Activated gamma-delta T cell (primary cell): Measurements from ENCODE around the gene PARG.
"Not testable (repeated sequence)": the region's sequence is repeated elsewhere in the genome, so short reads cannot be mapped to it uniquely, and the experiment has no call there.

Source experiments
- DNase-seq: peaks from one replicate; lab custom pipeline; 2025; lab: John Stamatoyannopoulos, UW
- total RNA-seq, 2 donors: gene quantifications; one replicate each; lab custom pipeline; 2026; lab: John Stamatoyannopoulos, UW

PARG gene
- total RNA-seq: 55.1 to 57.7 reads per million in 2 donors

DNA sequence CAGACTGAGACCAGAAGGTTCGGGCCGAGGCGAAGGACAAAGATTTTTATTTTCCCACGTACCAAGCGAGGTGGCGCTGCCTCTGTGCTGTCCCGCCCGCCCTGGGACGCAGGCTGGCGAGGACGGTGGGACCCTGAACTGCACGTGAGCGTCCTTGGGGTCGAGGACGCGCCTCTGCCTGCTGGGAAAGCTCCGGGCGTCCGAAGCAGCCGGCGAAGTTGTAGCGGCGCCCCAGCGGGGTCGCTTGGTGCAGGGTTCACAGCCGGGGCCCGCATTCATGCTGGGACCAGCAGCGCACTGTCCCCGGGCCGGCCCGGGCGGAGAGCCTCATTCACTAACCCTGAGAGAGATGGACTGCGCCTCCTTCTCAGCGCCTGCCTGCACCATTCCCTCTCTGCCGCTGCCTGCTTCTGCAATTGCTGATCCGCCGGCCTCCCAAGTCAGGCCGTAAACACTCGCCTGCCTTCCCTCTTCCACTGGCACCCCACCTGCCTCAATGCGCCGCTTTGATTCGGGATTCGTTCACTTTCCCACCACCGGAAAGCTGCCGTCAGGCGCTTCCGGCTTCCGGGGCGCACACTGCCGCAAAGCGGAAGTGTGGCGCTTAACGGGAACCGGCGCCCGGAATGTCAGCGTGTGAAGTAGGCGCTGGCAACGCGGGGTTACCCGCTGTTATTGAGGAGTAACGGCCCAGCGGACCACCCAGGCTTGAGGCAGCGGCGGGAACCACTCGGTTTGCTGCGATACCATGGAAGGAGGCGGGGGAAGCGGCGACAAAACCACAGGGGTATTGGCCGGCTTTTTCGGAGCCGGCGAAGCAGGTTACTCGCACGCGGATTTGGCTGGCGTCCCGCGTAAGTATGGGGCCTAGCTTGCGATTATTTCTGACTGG, at the start of gene PARG, which contains the start of gene TIMM23B:
PARG (minus strand) TSS at position 581 of the 892 bp plus-strand sequence; CDS start at position 279, 302 bp downstream.
TIMM23B (plus strand) TSS at position 607 of the 892 bp plus-strand sequence; CDS start at position 749, 142 bp downstream.
- DNase-seq: peak; percentile 61

DNA sequence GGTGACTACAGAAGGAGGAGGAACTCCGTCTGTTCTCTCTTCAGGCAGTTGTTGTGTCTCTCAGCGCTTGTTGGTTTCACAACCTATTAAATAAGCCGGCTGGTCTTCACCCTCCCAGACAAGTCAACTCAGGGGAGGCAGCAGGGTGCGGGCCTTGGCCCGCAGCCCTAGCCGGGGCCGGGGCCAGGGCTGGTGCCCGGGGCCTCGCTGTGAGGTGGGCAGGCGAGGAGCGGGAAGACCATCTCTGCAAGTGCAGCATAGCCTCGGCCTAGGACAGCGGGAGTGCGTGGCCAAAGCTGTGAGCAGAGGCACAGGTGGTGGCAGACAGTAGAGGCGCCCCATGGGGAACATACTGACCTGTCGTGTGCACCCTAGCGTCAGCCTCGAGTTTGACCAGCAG, 46.5 kb upstream of the PARG start, which contains the start of gene AGAP6:
AGAP6 (plus strand) TSS at position 31 of the 400 bp plus-strand sequence; CDS start at position 341, 310 bp downstream.
- not testable (repeated sequence) for DNase-seq

DNA sequence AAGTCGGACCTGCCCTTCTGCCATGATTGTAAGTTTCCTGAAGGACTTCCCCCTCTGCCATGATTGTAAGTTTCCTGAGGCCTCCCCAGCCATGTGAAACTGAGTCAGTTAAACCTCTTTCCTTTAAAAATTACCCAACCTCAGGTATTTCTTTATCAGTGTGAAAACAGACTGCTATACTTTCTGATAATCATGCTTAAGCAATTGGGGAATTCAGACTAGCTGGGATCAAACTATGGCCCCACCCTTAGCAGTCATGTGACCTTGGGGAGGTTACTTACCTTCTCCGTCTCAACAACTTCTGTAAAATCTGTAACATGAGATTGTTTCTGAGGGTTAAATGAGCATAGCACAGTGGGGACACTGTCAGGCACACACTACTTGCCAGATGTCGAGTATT, 45.4 kb upstream of the PARG start:
- not testable (repeated sequence) for DNase-seq

DNA sequence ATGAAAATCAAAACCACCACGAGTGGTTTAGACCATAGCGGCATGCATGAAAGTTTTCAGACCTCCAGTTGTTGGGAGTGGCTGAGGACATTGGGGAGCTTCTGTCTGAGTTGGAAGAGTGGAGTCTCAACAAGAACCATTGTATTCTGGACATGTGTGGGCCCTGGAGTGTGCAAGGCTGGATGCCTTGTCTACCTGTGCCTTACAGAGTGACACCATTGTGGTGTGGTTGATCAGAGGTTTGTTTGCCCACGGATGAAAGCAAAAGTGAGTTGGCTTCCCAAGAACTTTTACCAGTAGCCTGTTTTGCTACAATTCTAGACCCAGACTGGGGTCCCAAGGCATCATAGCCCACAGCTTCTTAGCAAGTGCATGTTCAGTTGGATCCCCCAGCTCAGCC, 35.9 kb upstream of the PARG start:
- DNase-seq: not testable (repeated sequence)

DNA sequence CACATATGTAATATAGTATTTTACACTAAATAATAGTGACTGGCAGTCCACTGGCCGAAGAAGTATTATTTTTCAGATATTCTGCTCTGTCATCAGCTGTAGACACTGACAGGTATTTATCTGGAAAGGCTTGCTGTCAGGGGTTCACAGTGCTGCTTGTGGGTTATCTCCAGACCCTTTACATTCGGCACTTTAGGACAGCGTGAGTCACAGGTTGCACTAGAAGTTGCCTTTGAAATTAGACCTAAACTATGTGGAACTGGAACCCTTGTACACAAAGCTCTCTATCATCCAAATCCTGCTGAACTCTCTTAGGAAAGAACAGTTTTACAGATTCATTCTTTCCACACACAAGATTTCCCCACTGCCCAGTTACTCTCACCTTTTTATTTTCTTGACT, 30.3 kb upstream of the PARG start:
- DNase-seq: not testable (repeated sequence)

DNA sequence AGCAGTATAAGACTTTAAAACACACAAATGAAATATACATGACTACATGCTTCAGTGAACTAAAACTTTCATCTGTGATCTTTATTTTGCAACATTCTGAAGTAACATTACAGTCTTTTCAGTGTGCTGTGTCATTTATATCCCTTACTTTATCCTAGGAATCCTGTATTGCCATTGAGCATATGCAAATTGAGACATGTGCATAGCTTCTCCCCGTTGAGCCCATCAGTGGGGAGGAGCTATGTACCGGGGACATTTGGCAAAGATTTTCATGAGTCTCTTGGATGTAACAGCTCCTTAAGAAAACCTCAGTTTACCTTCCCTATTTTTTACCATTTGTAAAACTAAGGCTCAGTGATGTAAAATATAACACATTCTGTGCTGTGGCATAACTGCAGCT, 29.6 kb upstream of the PARG start:
- not testable (repeated sequence) for DNase-seq

DNA sequence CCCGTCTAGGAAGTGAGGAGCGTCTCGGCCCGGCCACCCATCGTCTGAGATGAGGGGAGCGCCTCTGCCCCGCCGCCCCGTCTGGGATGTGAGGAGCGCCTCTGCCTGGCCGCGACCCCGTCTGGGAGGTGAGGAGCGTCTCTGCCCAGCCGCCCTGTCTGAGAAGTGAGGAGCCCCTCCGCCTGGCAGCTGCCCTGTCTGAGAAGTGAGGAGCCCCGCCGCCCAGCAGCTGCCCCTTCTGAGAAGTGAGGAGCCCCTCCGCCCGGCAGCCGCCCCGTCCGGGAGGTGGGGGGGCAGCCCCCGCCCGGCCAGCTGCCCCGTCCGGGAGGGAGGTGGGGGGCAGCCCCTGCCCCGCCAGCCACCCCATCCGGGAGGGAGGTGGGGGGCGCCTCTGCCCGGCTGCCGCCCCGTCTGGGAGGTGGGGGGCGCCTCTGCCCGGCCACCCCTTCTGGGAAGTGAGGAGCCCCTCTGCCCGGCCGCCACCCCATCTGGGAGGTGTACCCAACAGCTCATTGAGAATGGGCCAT, 28.6 kb upstream of the PARG start:
- peak; percentile 11 for DNase-seq

DNA sequence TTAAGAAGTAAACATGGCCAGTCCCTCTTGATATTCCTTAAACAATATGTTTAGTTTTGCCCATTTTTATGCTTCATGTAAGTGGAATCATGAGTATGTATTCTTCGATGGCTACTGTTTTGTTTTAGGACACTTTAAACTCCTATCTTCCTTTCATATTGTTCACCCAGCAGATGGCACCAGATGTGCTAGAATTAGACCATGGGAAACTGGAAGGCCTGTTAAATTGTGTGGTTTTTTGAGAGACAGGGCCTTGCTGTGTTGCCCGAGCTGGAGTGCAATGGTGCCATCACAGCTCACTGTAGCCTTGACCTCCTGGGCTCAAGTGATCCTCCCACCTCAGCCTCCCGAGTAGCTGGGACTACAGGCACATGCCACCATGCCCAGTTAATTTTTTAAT, 11.3 kb upstream of the PARG start:
- not testable (repeated sequence) for DNase-seq

DNA sequence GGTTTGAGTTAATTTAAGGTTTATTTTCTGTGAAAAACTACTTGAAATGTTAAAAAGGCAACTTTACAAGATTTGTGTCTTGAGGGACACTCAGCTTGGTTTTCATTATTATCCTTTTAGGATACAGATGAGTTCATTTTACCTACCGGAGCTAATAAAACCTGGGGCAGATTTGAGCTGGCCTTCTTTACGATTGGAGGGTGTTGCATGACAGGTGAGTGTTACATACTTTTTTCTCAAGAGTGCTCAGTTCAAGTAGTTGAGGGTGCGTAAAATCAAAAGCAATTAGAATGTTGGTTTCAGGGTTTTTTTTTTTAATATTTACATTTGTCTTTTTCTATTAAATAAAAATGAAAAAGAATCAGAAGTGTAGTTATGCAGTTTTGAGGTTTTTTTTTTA, 10.2 kb upstream of the PARG start:
- not testable (repeated sequence) for DNase-seq

DNA sequence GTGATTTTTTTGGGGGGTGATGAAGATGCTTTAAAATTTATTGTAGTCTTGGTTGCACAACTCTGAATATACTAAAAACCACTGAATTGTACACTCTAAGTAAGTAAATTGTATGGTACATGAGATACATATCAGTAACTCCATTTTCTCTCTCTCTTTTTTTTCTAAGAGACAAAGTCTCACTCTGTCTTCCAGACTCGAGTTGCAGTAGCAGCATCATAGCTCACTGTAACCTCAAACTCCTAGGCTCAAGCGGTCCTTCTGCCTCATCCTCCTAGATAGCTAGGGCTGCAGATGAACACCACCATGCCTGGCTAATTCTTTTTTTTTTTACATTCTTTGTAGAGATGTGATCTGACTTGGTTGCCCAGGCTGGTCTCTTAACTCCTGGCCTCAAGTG, 6.9 kb upstream of the PARG start:
- not testable (repeated sequence) for DNase-seq

DNA sequence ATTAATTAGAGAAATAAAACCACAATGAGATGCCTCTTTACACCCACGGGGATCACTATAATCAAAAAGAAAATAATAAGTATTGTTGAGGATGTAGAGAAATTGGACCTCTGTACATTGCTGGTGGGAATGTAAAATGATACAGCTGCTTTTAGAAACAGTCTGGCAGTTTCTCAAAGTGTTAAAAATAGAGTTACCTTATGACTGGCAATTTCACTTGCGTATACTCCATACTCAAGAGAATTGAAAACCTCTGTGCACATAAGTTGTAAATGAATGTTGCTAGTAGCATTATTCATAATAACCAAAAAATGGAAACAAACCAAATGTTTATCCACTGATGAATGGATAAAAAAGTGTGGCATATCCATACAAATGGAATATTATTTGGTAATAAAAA, 6.3 kb upstream of the PARG start:
- not testable (repeated sequence) for DNase-seq

DNA sequence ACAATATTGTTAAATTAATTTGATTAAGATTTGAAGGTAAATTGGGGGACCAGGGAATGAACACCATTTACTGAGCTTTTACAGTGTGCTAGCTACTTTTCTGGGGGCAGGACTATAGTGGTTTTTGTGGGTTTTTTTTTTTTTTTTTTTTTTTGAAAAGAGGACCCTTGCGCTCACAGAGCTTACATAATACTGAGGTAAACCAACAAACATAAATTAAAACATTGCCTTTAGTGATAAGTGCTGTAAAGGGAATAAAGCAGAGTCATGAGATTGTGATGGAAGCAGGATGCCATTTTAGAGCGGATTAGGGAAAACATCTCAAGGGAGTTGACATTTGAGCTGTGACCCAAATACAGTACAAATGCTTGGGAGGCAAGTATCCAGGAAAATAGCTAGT, 1.8 kb upstream of the PARG start:
- not testable (repeated sequence) for DNase-seq

DNA sequence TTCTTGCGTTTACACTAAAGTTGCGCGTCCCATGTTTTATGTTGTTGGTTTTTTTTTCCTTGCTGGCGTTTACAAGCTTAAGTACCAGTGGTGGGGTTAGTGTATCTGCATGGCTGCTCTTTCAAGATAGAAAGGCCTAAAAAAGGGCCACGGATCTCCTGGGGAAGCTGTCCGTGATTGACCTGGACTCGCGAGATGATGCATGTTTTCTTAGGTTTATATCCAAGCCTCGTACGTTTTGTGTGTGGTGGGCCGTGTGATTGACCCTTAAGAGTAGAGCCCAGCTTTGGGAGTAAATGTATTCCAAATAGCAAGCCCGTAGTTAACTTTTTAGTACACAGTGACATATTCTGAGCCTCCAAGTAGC, 495 bp upstream of the PARG start:
- DNase-seq: not testable (repeated sequence)

DNA sequence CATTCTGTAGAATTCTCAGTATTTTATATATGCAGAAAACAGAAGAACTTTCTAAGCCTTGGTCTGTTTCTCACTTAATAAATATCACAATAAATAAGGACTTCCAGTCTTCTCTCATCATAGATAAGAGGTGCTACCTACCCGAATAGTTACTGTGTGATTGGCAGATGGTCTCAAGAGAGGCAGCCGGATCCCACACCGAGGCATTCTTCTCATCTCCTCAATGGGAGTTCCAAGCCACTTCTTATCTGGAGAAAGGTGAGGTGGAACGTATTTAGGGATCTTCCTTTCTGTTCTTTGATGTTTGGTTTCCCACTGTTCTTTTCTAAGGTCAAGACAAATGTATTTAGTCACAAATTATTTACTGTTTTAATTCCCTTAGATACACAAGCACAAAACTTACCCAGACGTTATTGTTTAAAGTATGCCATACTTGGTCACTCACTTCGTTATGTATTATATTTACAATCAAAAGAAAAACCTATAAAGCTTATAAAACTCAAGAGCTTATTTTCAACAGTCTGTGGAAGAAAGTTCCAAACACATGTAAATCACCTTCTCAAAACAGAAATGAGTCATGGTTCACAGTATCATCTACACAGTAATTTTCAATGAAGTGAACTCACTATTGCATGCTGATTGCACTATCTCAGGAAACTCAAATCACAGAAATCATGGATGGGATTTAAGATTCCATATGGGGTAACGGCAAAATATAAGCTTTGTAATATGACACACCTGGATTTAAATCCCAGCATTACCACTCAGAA, 9.7 kb downstream of the PARG start:
- not testable (repeated sequence) for DNase-seq

DNA sequence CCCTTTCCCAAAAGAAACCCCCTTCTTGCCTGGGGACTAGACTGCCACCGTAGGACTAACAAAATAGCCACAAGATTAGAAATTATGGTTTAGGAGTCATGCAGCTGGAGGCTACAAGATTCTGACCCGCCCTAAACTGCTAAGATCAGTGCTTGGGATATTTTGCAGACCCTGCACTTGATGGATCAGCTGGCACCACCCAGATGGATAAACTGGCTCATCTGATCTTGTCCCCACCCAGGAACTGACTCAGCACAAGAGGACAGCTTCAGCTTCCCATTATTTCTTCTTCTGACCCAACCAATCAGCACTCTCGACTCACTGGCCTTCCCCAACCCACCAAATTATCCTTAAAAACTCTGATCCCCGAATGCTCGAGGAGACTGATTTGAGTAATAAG, 10.6 kb downstream of the PARG start:
- not testable (repeated sequence) for DNase-seq

DNA sequence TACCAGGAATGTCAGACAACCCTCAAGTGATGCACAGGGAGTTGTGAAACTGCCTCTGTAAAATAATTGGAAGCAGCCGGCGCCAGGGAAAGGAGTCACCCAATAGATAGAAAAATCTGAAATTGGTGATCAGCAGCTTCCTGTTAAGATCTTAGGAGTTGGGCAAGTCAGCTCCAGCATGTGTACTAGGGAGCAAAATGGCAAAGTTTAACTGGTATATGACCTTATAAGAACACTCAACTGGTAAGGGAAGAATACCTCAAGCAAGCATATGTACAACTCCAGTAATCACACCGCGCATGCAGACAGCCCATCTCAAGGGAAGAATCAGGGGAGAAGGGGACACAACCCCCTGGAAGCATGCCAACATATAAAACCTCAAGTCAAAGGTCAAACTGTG, 18.3 kb downstream of the PARG start:
- not testable (repeated sequence) for DNase-seq

DNA sequence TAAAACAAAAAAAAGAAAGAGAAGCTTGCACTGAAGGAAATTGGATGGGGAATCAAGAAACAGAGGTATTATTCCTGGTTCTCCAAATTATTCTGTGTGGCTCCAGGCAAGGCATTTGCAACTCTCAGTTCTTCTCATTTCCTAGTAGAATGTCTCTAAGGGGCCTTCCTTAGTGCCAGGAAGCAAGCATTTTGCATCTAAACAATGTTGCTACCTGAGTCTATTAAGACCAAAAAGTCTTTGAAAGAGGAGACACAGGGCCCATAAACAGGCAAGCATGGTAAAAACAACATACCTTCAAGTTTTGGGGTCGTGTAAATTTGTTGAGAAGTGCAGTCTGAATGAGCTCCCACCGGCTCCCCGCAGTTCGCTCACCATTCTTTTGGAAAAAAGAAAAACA, 19.8 kb downstream of the PARG start:
- not testable (repeated sequence) for DNase-seq

DNA sequence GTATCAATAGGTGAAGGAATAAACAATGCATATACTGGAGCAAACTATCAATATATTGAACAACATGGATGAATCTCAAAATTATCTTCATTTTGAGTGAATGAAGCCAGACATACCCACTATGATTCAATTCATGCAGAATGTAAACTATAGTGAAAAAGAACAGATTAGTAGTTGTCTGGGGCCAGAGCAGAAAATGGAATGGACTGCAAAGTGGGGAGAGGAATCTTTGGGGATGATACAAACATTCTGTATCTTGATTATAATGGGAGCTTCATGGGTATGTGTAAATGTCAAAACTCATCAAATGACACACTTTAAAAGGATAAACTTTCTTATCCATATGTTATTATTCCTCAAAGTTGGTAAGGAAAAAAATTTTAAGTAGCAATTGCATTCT, 23.9 kb downstream of the PARG start:
- not testable (repeated sequence) for DNase-seq

DNA sequence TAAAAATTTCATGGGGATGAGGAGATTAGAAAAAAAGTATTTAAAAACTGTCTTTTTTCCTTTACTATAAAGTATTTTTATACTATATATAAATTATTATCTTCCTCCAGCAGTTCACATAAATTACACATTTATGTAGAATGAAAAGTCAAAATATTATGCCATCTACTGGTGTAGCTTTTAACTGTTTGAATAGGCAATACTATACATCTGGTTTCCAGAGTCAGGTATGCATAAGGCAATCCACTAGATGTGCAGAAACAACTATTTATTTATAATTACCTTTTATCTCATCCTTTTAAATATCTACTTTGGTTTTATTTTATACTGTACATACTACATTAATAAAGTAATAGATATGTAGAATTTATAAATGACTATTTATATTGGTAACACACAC, 25.4 kb downstream of the PARG start:
- DNase-seq: not testable (repeated sequence)

DNA sequence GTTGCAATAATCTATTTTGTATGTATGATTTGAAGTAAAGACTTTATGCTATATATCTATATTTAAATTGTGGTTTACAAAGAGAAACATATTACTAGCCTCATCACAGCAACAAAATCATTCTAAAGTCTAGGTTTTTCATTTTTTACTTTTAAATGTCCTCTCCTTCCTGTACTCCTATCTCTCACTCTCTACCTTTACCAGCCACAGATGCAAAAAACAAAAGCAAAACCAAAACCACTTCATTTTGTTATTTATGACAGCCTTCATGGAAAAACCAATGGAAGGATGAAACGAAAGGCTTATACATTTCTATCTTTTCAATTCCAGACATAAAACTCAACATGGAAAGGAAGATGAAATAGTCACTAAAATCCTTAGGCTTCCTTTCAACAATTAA, 31.5 kb downstream of the PARG start:
- DNase-seq: not testable (repeated sequence)

DNA sequence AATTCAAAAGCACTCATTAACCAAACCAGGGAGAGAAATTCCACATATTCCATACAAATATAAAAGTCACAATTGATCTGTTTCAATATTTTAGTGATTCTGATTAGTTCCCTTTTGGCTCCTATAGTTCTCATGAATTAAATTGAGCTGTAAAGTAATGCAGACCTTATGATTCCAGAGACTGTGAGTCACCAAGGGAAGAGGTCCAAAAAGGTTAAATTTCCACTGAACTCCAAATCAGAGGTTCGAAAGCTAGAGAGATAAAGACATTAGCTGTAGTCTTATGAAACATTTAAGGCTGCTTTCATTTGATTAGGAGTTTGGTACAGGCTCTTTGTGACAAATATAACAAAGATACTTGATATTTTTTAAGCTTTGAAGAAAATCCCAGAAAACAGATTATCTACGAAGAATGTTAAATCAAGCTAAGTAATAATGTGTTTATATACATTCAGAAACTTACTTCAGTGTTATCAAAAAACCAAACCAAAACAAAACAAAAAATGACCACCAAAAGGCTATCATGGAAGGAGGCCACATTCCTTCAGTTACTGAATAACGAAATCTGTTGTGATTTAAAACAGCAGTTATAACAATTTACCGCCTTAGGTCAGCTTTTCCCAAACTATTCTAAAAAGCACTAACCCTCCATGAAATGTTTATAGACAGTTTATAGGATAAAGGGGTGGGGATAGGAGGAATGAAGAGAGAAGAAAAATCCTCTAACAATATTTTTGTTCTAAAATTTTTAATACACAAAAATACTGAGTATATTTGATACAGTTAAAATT, 33.3 kb downstream of the PARG start:
- not testable (repeated sequence) for DNase-seq
